GM12873 (cell line): ENCODE measurements around the gene INSM2.

Experiments
- TF ChIP-seq, protein P1 (sequence below): IDR thresholded peaks from 2 replicates; pipeline ENCODE4 v1.5.1; 2012; ENCODE audit warnings: low read depth, mild to moderate bottlenecking, moderate library complexity, low read length, control low read depth; ENCODE audit not compliant: insufficient read depth; ENCODE audit errors: missing control alignments

Gene INSM2

DNA sequence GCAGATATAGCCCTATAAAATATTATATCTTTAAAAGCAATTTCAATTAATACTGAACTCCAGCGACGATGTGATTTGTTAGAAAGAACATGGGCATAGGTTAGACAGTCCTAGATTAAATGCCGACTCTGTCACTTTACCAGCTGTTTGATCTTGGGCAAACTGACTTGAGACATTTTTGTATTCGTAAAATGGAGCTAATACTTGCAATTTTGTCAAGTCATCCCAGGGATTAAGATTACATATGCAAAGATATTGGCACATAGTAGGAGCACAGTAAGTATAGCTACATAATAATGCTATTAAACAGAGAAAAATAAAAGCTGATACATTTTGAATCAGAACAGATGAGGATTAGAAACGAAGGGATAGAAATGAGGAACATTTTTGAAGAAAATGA, 9.0 kb downstream of the INSM2 start:
- TF ChIP-seq, protein P1, sequence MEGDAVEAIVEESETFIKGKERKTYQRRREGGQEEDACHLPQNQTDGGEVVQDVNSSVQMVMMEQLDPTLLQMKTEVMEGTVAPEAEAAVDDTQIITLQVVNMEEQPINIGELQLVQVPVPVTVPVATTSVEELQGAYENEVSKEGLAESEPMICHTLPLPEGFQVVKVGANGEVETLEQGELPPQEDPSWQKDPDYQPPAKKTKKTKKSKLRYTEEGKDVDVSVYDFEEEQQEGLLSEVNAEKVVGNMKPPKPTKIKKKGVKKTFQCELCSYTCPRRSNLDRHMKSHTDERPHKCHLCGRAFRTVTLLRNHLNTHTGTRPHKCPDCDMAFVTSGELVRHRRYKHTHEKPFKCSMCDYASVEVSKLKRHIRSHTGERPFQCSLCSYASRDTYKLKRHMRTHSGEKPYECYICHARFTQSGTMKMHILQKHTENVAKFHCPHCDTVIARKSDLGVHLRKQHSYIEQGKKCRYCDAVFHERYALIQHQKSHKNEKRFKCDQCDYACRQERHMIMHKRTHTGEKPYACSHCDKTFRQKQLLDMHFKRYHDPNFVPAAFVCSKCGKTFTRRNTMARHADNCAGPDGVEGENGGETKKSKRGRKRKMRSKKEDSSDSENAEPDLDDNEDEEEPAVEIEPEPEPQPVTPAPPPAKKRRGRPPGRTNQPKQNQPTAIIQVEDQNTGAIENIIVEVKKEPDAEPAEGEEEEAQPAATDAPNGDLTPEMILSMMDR = no peak

DNA sequence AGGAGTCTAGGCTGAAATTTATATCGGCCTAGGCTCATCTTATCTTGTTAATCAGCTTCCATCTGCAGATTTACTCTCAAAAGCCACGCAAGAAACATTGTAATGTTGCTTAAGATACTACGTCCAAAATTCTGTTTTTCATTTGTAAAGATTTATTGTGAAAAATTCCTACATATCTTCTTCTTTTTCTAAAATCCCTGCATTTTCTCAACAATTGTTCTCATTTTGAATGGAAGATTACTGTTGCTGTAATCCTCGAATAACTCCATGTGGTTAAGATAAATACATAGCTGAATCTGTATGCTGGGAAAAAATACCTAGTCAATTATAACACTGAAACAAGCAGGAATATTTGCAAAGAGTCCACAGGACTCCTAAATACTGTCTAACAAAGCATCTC, 15.6 kb downstream of the INSM2 start:
- TF ChIP-seq, protein P1 = no peak

DNA sequence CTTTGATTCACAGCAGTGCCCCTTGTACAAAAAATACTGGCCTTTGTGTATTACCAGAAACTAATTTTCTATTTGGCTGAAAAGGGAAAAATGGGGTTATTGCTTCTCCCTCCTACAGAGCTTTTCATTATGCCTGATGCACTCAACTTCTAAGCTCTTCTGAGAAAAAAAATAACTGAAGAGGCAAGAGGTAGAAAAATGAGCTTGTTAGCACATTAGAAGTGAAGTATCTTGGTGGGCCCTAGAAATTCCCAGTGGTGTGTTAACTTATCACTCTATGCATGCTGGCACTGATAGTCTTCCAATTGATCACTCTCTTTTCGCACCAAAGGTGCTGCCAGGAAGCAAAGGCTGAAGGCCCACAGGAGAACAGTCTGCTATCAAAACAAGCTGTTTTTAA, 17.1 kb downstream of the INSM2 start:
- TF ChIP-seq, protein P1 = no peak

DNA sequence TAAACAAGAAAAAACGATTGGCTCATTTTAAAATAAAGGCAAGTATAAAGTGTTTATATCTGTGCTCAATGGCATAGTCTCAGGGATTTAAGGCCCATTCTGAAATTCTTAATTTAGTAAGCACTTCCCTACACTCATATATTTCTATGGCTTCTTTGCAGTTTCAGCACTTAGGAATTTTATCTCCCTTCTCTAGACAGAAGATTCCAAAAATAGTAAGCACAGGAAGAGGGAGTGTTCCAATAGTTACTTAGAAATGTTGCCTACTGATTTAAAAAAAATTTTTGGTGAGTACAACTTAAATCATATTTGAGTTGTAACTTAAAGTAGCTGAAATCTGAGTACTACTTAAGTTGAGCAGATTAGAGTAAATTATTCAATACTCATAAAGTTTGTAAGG, 19.8 kb downstream of the INSM2 start:
- TF ChIP-seq, protein P1 = no peak

DNA sequence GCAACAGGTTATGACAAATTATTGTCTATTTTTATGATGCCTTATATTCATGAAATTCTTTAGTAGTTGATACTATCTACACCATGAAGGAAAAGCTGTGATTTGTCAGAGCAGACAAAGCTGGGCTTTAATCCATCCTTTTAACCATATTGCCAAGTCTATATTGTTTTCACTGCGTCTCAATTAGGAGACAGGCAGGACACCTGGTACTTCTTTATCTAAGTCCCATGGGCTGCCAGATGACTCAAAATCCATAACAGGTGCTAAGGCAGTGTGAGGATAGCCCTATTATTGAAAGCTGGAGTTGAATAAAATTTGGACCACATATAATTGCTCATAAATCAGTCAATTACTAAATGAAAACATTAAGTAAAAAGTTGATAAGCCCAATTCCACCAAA, 22.6 kb downstream of the INSM2 start:
- TF ChIP-seq, protein P1 = no peak

DNA sequence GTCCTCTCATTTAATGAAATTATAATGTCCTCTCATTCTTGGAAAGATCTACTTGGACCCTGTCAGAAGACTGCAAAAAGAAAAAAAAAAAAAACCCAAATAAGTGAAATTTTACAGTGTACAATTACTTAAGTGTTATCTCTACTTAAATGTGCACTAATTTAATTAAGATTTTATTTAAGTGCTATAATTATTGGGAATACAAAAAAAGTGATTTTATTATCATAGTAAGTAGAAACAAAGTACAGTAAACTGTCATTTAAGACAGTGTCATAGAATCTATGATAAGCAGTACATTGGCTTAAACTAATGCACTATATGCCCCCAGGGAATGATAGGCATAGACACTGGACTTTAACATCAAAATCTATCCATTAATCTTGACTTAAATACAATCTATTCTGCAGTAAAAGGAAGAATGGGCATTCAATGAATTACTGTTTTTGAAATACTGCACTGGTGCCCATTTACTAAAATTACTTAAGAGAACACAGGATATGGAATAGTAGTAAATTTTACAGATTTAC, 23.3 kb downstream of the INSM2 start:
- TF ChIP-seq, protein P1 = no peak

DNA sequence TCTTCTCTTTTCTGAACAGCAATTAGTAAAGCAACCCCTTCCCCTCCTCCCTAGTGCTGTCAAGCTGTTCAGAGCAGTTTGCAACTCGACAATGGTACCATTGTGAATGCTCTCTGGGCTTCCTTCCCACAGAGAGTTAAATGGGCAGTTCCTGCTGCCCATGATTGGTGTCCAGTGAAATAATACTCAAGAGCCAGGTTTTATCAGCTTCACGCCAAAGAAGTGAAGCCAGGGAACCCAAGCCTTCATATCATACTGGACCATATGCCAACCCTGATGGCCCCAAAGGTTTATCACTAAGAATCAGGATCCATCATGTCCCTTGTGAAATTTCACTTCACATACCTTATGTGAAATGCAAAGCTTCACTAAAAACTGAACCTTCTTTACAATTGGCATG, 24.7 kb downstream of the INSM2 start:
- TF ChIP-seq, protein P1 = no peak
